HG03558 (cell line): ENCODE results near the gene PDZD2.

Experiments used
- ATAC-seq: cut with Tn5 transposase; IDR thresholded peaks from one replicate; pipeline ENCODE4 v1.9.1; 2021; ENCODE audit warnings: moderate number of reproducible peaks; ENCODE audit not compliant: unreplicated experiment; ENCODE audit errors: extremely low read depth

Gene PDZD2

GRCh38 chr5:32138839-32139493, 500.0 kb downstream of the PDZD2 start:
- no peak for ATAC-seq

- no peak for ATAC-seq
Observed at GRCh38 chr5:32143617-32144377, 504.9 kb downstream of the PDZD2 start.

GRCh38 chr5:32144378-32145207, 505.7 kb downstream of the PDZD2 start:
- ATAC-seq, result no peak

- no peak for ATAC-seq
Observed at GRCh38 chr5:32145378-32145777, 506.4 kb downstream of the PDZD2 start.

GRCh38 chr5:32147236-32147635, 508.3 kb downstream of the PDZD2 start:
- no peak for ATAC-seq

GRCh38 chr5:32147959-32148358, 509.0 kb downstream of the PDZD2 start:
- ATAC-seq, result no peak

- no peak for ATAC-seq
Observed at GRCh38 chr5:32150366-32150765, 511.4 kb downstream of the PDZD2 start.

GRCh38 chr5:32151198-32151597, 512.3 kb downstream of the PDZD2 start:
- no peak for ATAC-seq

GRCh38 chr5:32153723-32154122, 514.8 kb downstream of the PDZD2 start:
- ATAC-seq, result no peak

GRCh38 chr5:32155211-32155610, 516.3 kb downstream of the PDZD2 start:
- ATAC-seq, result no peak

GRCh38 chr5:32156635-32157034, 517.7 kb downstream of the PDZD2 start:
- ATAC-seq, result no peak

- no peak for ATAC-seq
Observed at GRCh38 chr5:32157078-32157477, 518.1 kb downstream of the PDZD2 start.

GRCh38 chr5:32158679-32158975, 519.7 kb downstream of the PDZD2 start:
- no peak for ATAC-seq

- no peak for ATAC-seq
Observed at GRCh38 chr5:32159328-32160072, 520.6 kb downstream of the PDZD2 start.

GRCh38 chr5:32160228-32160627, 521.3 kb downstream of the PDZD2 start:
- no peak for ATAC-seq
